IPS DF 4.7 (cell line): ENCODE measurements around the gene CYB5R3.
"Not testable (repeated sequence)": the region's sequence is repeated elsewhere in the genome, so short reads cannot be mapped to it uniquely, and the experiment has no call there.

Source experiments
- DNase-seq: peaks from one replicate; pipeline ENCODE4 v3.0.0-alpha.2; 2013; ENCODE audit warnings: low spot score; ENCODE audit errors: extremely low read depth

CYB5R3 gene

GRCh38 chr22:42574046-42574445, 75.1 kb downstream of the CYB5R3 start:
- not testable (repeated sequence) for DNase-seq

GRCh38 chr22:42571068-42571467, 78.1 kb downstream of the CYB5R3 start:
- DNase-seq: not testable (repeated sequence)

GRCh38 chr22:42570580-42570979, 78.6 kb downstream of the CYB5R3 start:
- not testable (repeated sequence) for DNase-seq

- DNase-seq: not testable (repeated sequence)
Measured at GRCh38 chr22:42567950-42568349, 81.2 kb downstream of the CYB5R3 start.
